Measurements from ENCODE around the gene GRIK5.

GRCh38 chr19:41988947-41989346 is 81.1 kb downstream of the GRIK5 start:
- TF ChIP-seq GATA3 (IDR thresholded peaks at IDR 0.05; ENCODE audit: low read depth, low read length) (no peak), GATA2 (IDR thresholded peaks at IDR 0.05; ENCODE audit: low read depth, low read length) (no peak)

All from SH-SY5Y (cell line).